Activated CD4-positive, alpha-beta memory T cell treated with anti-CD3 and anti-CD28 coated beads for 36 hours (primary cell): ENCODE results near the gene AP3D1. TPM values are rescaled to one million over a fixed set of nuclear protein-coding genes. Genes with fewer than 3 reads are reported as not detected.
A peak's percentile ranks its signal among the peaks of the same experiment; 100 is the strongest.

Experiments used
- CTCF ChIA-PET: fragments of 350-600 bp; sonication (Branson Sonifier 250); formaldehyde crosslinking; loops from one replicate; lab custom pipeline; 2021; ENCODE audit warnings: antibody characterized with exemption, inconsistent platforms; lab: Charles Lee
- POLR2A ChIA-PET: fragments of 350-600 bp; sonication (Branson Sonifier 250); formaldehyde crosslinking; loops from one replicate; lab custom pipeline; 2021; ENCODE audit warnings: antibody characterized with exemption; lab: Charles Lee
- DNase-seq: peaks from one replicate; pipeline ENCODE4 v3.0.0-alpha.2; 2020
- H3K27ac Mint-ChIP-seq: one replicate; pipeline ENCODE4 v1.8.0; 2021; ENCODE audit warnings: mixed read lengths
- H3K27me3 Mint-ChIP-seq: one replicate; pipeline ENCODE4 v1.8.0; 2021; ENCODE audit warnings: mixed read lengths
- H3K36me3 Mint-ChIP-seq: one replicate; pipeline ENCODE4 v1.8.0; 2021; ENCODE audit warnings: mixed read lengths
- H3K4me1 Mint-ChIP-seq: one replicate; pipeline ENCODE4 v1.8.0; 2021; ENCODE audit warnings: low read depth, mixed read lengths
- H3K4me3 Mint-ChIP-seq: one replicate; pipeline ENCODE4 v1.8.0; 2021; ENCODE audit warnings: mild to moderate bottlenecking, mixed read lengths
- H3K9me3 Mint-ChIP-seq: one replicate; pipeline ENCODE4 v1.8.0; 2021; ENCODE audit warnings: mixed read lengths
- intact Hi-C: fragments of 100-400 bp; cut with micrococcal nuclease; formaldehyde crosslinking; loops from one replicate; pipeline ENCODE4 v1.15.1; 2023
- total RNA-seq, 2 experiments: library from RNA; stranded (reverse); gene quantifications; one replicate each; pipeline ENCODE4 v1.2.3, GENCODE V29; 2021

AP3D1 gene
- total RNA-seq, 2 experiments from 2014 or later: 84.6 to 89.1 TPM

GRCh38 chr19:2070986-2071673 is 80.2 kb downstream of the AP3D1 start:
- Mint-ChIP-seq H3K9me3 (no peaks in the 10 kb centered on the region), H3K4me3 (no peak overlapping the region), H3K4me1 (peaks cover 12% of the 10 kb centered on the region), H3K27me3 (no peaks in the 10 kb centered on the region), H3K36me3 (peaks cover 31% of the 10 kb centered on the region), H3K27ac (peak overlapping the region; percentile 32)
- DNase-seq: no peak
- CTCF ChIA-PET: interaction anchor here (0.7 to 2.2 kb wide), 4 partner anchors 10 to 67 kb away, joined by 3 to 4 read pairs (median 3); no protein-coding TSS in a partner anchor
- POLR2A ChIA-PET: no interaction called here
- intact Hi-C loops: no loop called here

- H3K4me3 Mint-ChIP-seq: no peak overlapping the region
- no peak for DNase-seq
- peaks cover 27% of the 10 kb centered on the region for H3K36me3 Mint-ChIP-seq
- intact Hi-C loops: no loop called here
- no peaks in the 10 kb centered on the region for H3K27me3 Mint-ChIP-seq
- POLR2A ChIA-PET: interaction anchor here (0.6 to 1.4 kb wide), 4 partner anchors 12 to 190 kb away, joined by 3 to 6 read pairs (median 4); no protein-coding TSS in a partner anchor
- H3K27ac Mint-ChIP-seq: no peak overlapping the region
- H3K4me1 Mint-ChIP-seq: peaks cover 12% of the 10 kb centered on the region
- CTCF ChIA-PET: interaction anchor here (0.7 to 2.2 kb wide), 18 partner anchors 8 to 147 kb away, joined by 3 to 16 read pairs (median 4); partner anchors contain the start of gene MOB3A
- no peaks in the 10 kb centered on the region for H3K9me3 Mint-ChIP-seq
These were observed 80.9 kb downstream of the AP3D1 start for GRCh38 chr19:2070436-2070827.

GRCh38 chr19:2064788-2065524 is 86.4 kb downstream of the AP3D1 start:
- DNase-seq: no peak
- intact Hi-C loops: no loop called here
- Mint-ChIP-seq H3K4me1 (peaks cover 20% of the 10 kb centered on the region), H3K36me3 (peaks cover 2% of the 10 kb centered on the region), H3K27ac (no peak overlapping the region), H3K27me3 (no peaks in the 10 kb centered on the region), H3K9me3 (no peaks in the 10 kb centered on the region), H3K4me3 (no peak overlapping the region)
- ChIA-PET POLR2A (no interaction called here), CTCF (no interaction called here)

- Mint-ChIP-seq H3K4me3 (no peak overlapping the region), H3K4me1 (peaks cover 18% of the 10 kb centered on the region), H3K27me3 (no peaks in the 10 kb centered on the region), H3K27ac (no peak overlapping the region), H3K9me3 (no peaks in the 10 kb centered on the region), H3K36me3 (peaks cover 2% of the 10 kb centered on the region)
- no peak for DNase-seq
- ChIA-PET POLR2A (no interaction called here), CTCF (no interaction called here)
- intact Hi-C loops: no loop called here
These were observed 87.0 kb downstream of the AP3D1 start for GRCh38 chr19:2064395-2064787.

GRCh38 chr19:2063824-2064223 is 87.5 kb downstream of the AP3D1 start:
- CTCF ChIA-PET: no interaction called here
- Mint-ChIP-seq H3K27ac (no peak overlapping the region), H3K27me3 (no peaks in the 10 kb centered on the region), H3K36me3 (peaks cover 2% of the 10 kb centered on the region), H3K9me3 (no peaks in the 10 kb centered on the region), H3K4me1 (peaks cover 20% of the 10 kb centered on the region), H3K4me3 (no peak overlapping the region)
- intact Hi-C loops: no loop called here
- POLR2A ChIA-PET: no interaction called here
- DNase-seq: no peak

- POLR2A ChIA-PET: interaction anchor here (0.6 to 1.3 kb wide), 2 partner anchors 31 to 38 kb away, joined by 3 read pairs; no protein-coding TSS in a partner anchor
- DNase-seq: no peak
- H3K4me1 Mint-ChIP-seq: peaks cover 20% of the 10 kb centered on the region
- intact Hi-C loops: no loop called here
- H3K9me3 Mint-ChIP-seq: no peaks in the 10 kb centered on the region
- no peaks in the 10 kb centered on the region for H3K27me3 Mint-ChIP-seq
- H3K36me3 Mint-ChIP-seq: peaks cover 2% of the 10 kb centered on the region
- H3K4me3 Mint-ChIP-seq: peak overlapping the region; percentile 86
- CTCF ChIA-PET: interaction anchor here (0.6 to 0.9 kb wide), 2 partner anchors 30 to 43 kb away, joined by 3 read pairs; no protein-coding TSS in a partner anchor
- peak overlapping the region; percentile 91 for H3K27ac Mint-ChIP-seq
These were observed 88.6 kb downstream of the AP3D1 start for GRCh38 chr19:2062770-2063169.

GRCh38 chr19:2062389-2062729 is 89.0 kb downstream of the AP3D1 start:
- Mint-ChIP-seq H3K4me1 (peaks cover 24% of the 10 kb centered on the region), H3K9me3 (no peaks in the 10 kb centered on the region), H3K36me3 (peaks cover 2% of the 10 kb centered on the region), H3K27me3 (no peaks in the 10 kb centered on the region), H3K4me3 (peak overlapping the region; percentile 86), H3K27ac (peak overlapping the region; percentile 91)
- no peak for DNase-seq
- intact Hi-C loops: no loop called here
- ChIA-PET POLR2A (interaction anchor here (1.3 to 2.7 kb wide), 2 partner anchors 10 to 31 kb away, joined by 3 to 20 read pairs; partner anchors contain the start of gene MKNK2), CTCF (interaction anchor here (0.6 to 1.0 kb wide), 3 partner anchors 30 to 43 kb away, joined by 3 to 8 read pairs (median 3); no protein-coding TSS in a partner anchor)

GRCh38 chr19:2061495-2062388 is 89.6 kb downstream of the AP3D1 start:
- peaks cover 2% of the 10 kb centered on the region for H3K36me3 Mint-ChIP-seq
- intact Hi-C loops: loop anchor here (1.0 to 2.0 kb wide), 4 partner anchors 11 to 43 kb away; partner anchors contain the start of genes IZUMO4 and MOB3A
- CTCF ChIA-PET: interaction anchor here (0.8 to 1.0 kb wide), 2 partner anchors 9 to 42 kb away, joined by 3 to 8 read pairs; no protein-coding TSS in a partner anchor
- H3K9me3 Mint-ChIP-seq: no peaks in the 10 kb centered on the region
- H3K4me1 Mint-ChIP-seq: peaks cover 27% of the 10 kb centered on the region
- H3K27me3 Mint-ChIP-seq: no peaks in the 10 kb centered on the region
- peak overlapping the region; percentile 91 for H3K27ac Mint-ChIP-seq
- POLR2A ChIA-PET: interaction anchor here (1.3 to 2.7 kb wide), 3 partner anchors 10 to 30 kb away, joined by 3 to 20 read pairs (median 3); partner anchors contain the start of gene MKNK2
- H3K4me3 Mint-ChIP-seq: peak overlapping the region; percentile 86
- peak; percentile 99 for DNase-seq

GRCh38 chr19:2060884-2061494 is 90.4 kb downstream of the AP3D1 start:
- CTCF ChIA-PET: interaction anchor here (0.8 to 1.3 kb wide), 3 partner anchors 9 to 41 kb away, joined by 3 to 8 read pairs (median 8); no protein-coding TSS in a partner anchor
- DNase-seq: peak; percentile 69
- POLR2A ChIA-PET: interaction anchor here (1.0 to 2.7 kb wide), 6 partner anchors 9 to 33 kb away, joined by 3 to 20 read pairs (median 4); partner anchors contain the start of gene MKNK2

GRCh38 chr19:2059422-2060201 is 91.8 kb downstream of the AP3D1 start:
- peak overlapping the region; percentile 99 for H3K27ac Mint-ChIP-seq
- H3K4me1 Mint-ChIP-seq: peaks cover 41% of the 10 kb centered on the region
- H3K9me3 Mint-ChIP-seq: no peaks in the 10 kb centered on the region
- no peak for DNase-seq
- ChIA-PET POLR2A (interaction anchor here (1.3 to 2.7 kb wide), 4 partner anchors 8 to 25 kb away, joined by 4 to 20 read pairs (median 7); partner anchors contain the start of gene MKNK2), CTCF (interaction anchor here (1.3 kb wide), 1 partner anchor 10 kb away, joined by 8 read pairs; no protein-coding TSS in a partner anchor)
- no peaks in the 10 kb centered on the region for H3K27me3 Mint-ChIP-seq
- H3K4me3 Mint-ChIP-seq: peak overlapping the region; percentile 93
- intact Hi-C loops: loop anchor here (2.0 kb wide), 2 partner anchors 37 to 41 kb away; partner anchors contain the start of genes IZUMO4 and MOB3A
- H3K36me3 Mint-ChIP-seq: peaks cover 2% of the 10 kb centered on the region

More at GRCh38 chr19:2060884-2061494, 90.4 kb downstream of the AP3D1 start:
- Mint-ChIP-seq H3K36me3 (peaks cover 2% of the 10 kb centered on the region), H3K27me3 (no peaks in the 10 kb centered on the region), H3K9me3 (no peaks in the 10 kb centered on the region), H3K4me3 (peak overlapping the region; percentile 93), H3K4me1 (peaks cover 32% of the 10 kb centered on the region), H3K27ac (peak overlapping the region; percentile 99)
- intact Hi-C loops: loop anchor here (1.0 to 2.0 kb wide), 4 partner anchors 11 to 42 kb away; partner anchors contain the start of genes IZUMO4 and MOB3A
